IMR-90 (cell line): ENCODE results near the gene TBC1D9. TPM values are rescaled to one million over a fixed set of nuclear protein-coding genes. Genes with fewer than 3 reads are reported as not detected.

ENCODE experiments used
- ATAC-seq: fragments of 200-7000 bp; cut with Tn5 transposase; 2 replicates; pipeline ENCODE4 v1.9.1; 2020; ENCODE audit warnings: low read depth, mild to moderate bottlenecking, moderate library complexity
- BruUV-seq: library from RNA; stranded (reverse); fragments of 400-500 nt; replicated peaks from 2 replicates; lab custom pipeline; 2021; lab: Mats Ljungman, UMichigan
- CTCF ChIA-PET: fragments of 300-600 bp; formaldehyde crosslinking; extraction: SDS; loops from one replicate; lab custom pipeline; 2021; ENCODE audit warnings: antibody characterized with exemption; lab: Yijun Ruan, JAX
- POLR2A ChIA-PET: fragments of 300-600 bp; sonication (Branson Sonifier 250); formaldehyde crosslinking; loops from one replicate; lab custom pipeline; 2022; ENCODE audit warnings: antibody characterized with exemption; ENCODE audit not compliant: unreplicated experiment; lab: Charles Lee
- DNase-seq: peaks from one replicate; pipeline ENCODE4 v3.0.0; 2013
- H2AFZ ChIP-seq: replicated peaks from 2 replicates; pipeline ENCODE3; 2013; ENCODE audit warnings: low read length, mild to moderate bottlenecking; ENCODE audit not compliant: poor library complexity
- H2AK5ac ChIP-seq: 2 replicates; pipeline ENCODE4 v1.6.1; 2013; ENCODE audit warnings: low read depth, low read length, inconsistent platforms
- H2AK9ac ChIP-seq: replicated peaks from 2 replicates; pipeline ENCODE3; 2013; ENCODE audit warnings: mild to moderate bottlenecking, low read depth, low read length, moderate library complexity; ENCODE audit not compliant: poor library complexity
- H2BK120ac ChIP-seq: 2 replicates; pipeline ENCODE4 v1.6.1; 2013; ENCODE audit warnings: low read depth, low read length, inconsistent platforms
- H2BK15ac ChIP-seq: 3 replicates; pipeline ENCODE4 v1.6.1; 2013; ENCODE audit warnings: low read depth, low read length, inconsistent platforms
- H2BK20ac ChIP-seq: 2 replicates; pipeline ENCODE4 v1.6.1; 2013; ENCODE audit warnings: low read depth, mild to moderate bottlenecking, inconsistent platforms, low read length, moderate library complexity
- H2BK5ac ChIP-seq: 2 replicates; pipeline ENCODE4 v1.6.1; 2013; ENCODE audit warnings: mild to moderate bottlenecking, low read depth, low read length, inconsistent platforms; ENCODE audit not compliant: poor library complexity, severe bottlenecking
- H3K14ac ChIP-seq: replicated peaks from 2 replicates; pipeline ENCODE4 v1.6.1; 2013; ENCODE audit warnings: low read depth, low read length, inconsistent platforms
- H3K18ac ChIP-seq: 2 replicates; pipeline ENCODE4 v1.6.1; 2013; ENCODE audit warnings: low read depth, low read length, control low read depth
- H3K23ac ChIP-seq: 2 replicates; pipeline ENCODE4 v1.6.1; 2013; ENCODE audit warnings: low read depth, low read length, inconsistent platforms
- H3K27ac ChIP-seq: 2 replicates; pipeline ENCODE4 v1.5.1; 2013; ENCODE audit warnings: mild to moderate bottlenecking, control low read depth, low read length; ENCODE audit not compliant: insufficient read depth
- H3K27me3 ChIP-seq: 2 replicates; pipeline ENCODE4 v1.6.1; 2013; ENCODE audit warnings: low read length; ENCODE audit not compliant: control insufficient read depth, insufficient read depth
- H3K36me3 ChIP-seq: 2 replicates; pipeline ENCODE4 v1.6.1; 2013; ENCODE audit warnings: low read length, mixed read lengths; ENCODE audit not compliant: control insufficient read depth, insufficient read depth
- H3K4ac ChIP-seq: 2 replicates; pipeline ENCODE4 v1.6.1; 2013; ENCODE audit warnings: low read depth, low read length, inconsistent platforms
- H3K4me1 ChIP-seq: 2 replicates; pipeline ENCODE4 v1.6.1; 2013; ENCODE audit warnings: low read length, mixed read lengths; ENCODE audit not compliant: control insufficient read depth, insufficient read depth
- H3K4me2 ChIP-seq: 2 replicates; pipeline ENCODE4 v1.6.1; 2013; ENCODE audit warnings: low read depth, mild to moderate bottlenecking, control low read depth, low read length, moderate library complexity
- H3K4me3 ChIP-seq: 2 replicates; pipeline ENCODE4 v1.5.1; 2013; ENCODE audit warnings: low read depth, mild to moderate bottlenecking, control low read depth, low read length, moderate library complexity; ENCODE audit not compliant: insufficient read depth
- H3K56ac ChIP-seq: 2 replicates; pipeline ENCODE4 v1.6.1; 2013; ENCODE audit warnings: low read length, inconsistent platforms; ENCODE audit not compliant: insufficient read depth; ENCODE audit errors: extremely low read depth
- H3K79me1 ChIP-seq, 2 experiments: 2 replicates each; pipeline ENCODE4 v1.6.1; 2013; ENCODE audit warnings: low read length in 2 of 2, inconsistent platforms in 1 of 2, low read depth in 1 of 2
- H3K9ac ChIP-seq: 2 replicates; pipeline ENCODE4 v1.6.1; 2013; ENCODE audit warnings: low read depth, low read length, control low read depth
- H3K9me1 ChIP-seq: 2 replicates; pipeline ENCODE4 v1.6.1; 2013; ENCODE audit warnings: low read length, inconsistent platforms; ENCODE audit not compliant: insufficient read depth
- H3K9me3 ChIP-seq: 2 replicates; pipeline ENCODE4 v1.6.1; 2013; ENCODE audit warnings: low read length; ENCODE audit not compliant: control insufficient read depth, insufficient read depth
- H4K20me1 ChIP-seq: 2 replicates; pipeline ENCODE4 v1.6.1; 2013; ENCODE audit warnings: low read length, inconsistent platforms; ENCODE audit not compliant: insufficient read depth
- H4K5ac ChIP-seq: 2 replicates; pipeline ENCODE4 v1.6.1; 2013; ENCODE audit warnings: mild to moderate bottlenecking, low read depth, low read length, control low read depth
- H4K8ac ChIP-seq, 2 experiments: 2 replicates each; pipeline ENCODE4 v1.6.1; 2013; ENCODE audit warnings: low read depth in 2 of 2, low read length in 2 of 2, control low read depth in 1 of 2, inconsistent platforms in 1 of 2
- H4K91ac ChIP-seq: 2 replicates; pipeline ENCODE4 v1.6.1; 2013; ENCODE audit warnings: low read depth, low read length, inconsistent platforms; ENCODE audit not compliant: insufficient read depth
- BHLHE40 ChIP-seq: fragments of 150-350 bp; IDR thresholded peaks from 2 replicates; pipeline ENCODE4 v1.6.1; 2016; ENCODE audit warnings: mild to moderate bottlenecking, low read depth, low read length
- CHD1 ChIP-seq: IDR thresholded peaks from 2 replicates; pipeline ENCODE4 v1.6.1; 2012; ENCODE audit warnings: low read depth, low read length, improper control_type of control experiment
- MAFK ChIP-seq: IDR thresholded peaks from 2 replicates; pipeline ENCODE4 v1.6.1; 2012; ENCODE audit warnings: low read depth, low read length, improper control_type of control experiment
- MXI1 ChIP-seq: IDR thresholded peaks from 2 replicates; pipeline ENCODE4 v1.6.1; 2012; ENCODE audit warnings: low read depth, mild to moderate bottlenecking, low read length, moderate library complexity, borderline replicate concordance
- POLR2A ChIP-seq: IDR thresholded peaks from 2 replicates; pipeline ENCODE4 v1.6.1; 2012; ENCODE audit warnings: mild to moderate bottlenecking, low read depth, low read length
- RCOR1 ChIP-seq: IDR thresholded peaks from 2 replicates; pipeline ENCODE4 v1.6.1; 2012; ENCODE audit warnings: mild to moderate bottlenecking, low read length, improper control_type of control experiment; ENCODE audit not compliant: insufficient replicate concordance
- RFX5 ChIP-seq: IDR thresholded peaks from 2 replicates; pipeline ENCODE4 v1.8.0; 2012; ENCODE audit warnings: low read depth, mild to moderate bottlenecking, low read length, moderate library complexity
- WGBS, 2 experiments: methylation state at CpG; one replicate each; pipeline versions ENCODE4 v1.1.5 to v1.1.7; 2013; ENCODE audit warnings: missing lambda C conversion rate in 2 of 2; ENCODE audit not compliant: insufficient read length in 1 of 2; ENCODE audit errors: extremely low coverage in 2 of 2; 5-methylcytosine and 5-hydroxymethylcytosine counted together
- dilution Hi-C: fragments of 300-500 bp; cut with HindIII; formaldehyde crosslinking; loops from one replicate; pipeline ENCODE4 v1.14.3; 2018; ENCODE audit warnings: low sequenced_read_pairs; ENCODE audit not compliant: unreplicated experiment
- in situ Hi-C: fragments of 300-500 bp; cut with MboI; formaldehyde crosslinking; loops from 3 replicates; pipeline ENCODE4 v1.14.3; 2019; ENCODE audit warnings: low sequenced_read_pairs, inconsistent platforms, mixed read lengths
- intact Hi-C: fragments of 100-400 bp; cut with micrococcal nuclease; formaldehyde crosslinking; loops from 2 replicates; pipeline ENCODE4 v1.10.0; 2022
- polyA plus RNA-seq, 3 experiments: library from polyadenylated mRNA; depleted of rRNA; stranded (reverse); fragments of >200 nt; gene quantifications; 2 replicates each; pipeline ENCODE4 v1.2.3, GENCODE V29; 2012; ENCODE audit warnings: low replicate concordance in 1 of 3
- total RNA-seq: library from RNA; depleted of rRNA; stranded (reverse); fragments of >200 nt; gene quantifications from 2 replicates; pipeline ENCODE4 v1.2.3, GENCODE V29; 2012
- TF ChIP-seq, protein P1 (sequence below): fragments of 150-350 bp; IDR thresholded peaks from 2 replicates; pipeline ENCODE4 v1.6.1; 2017; ENCODE audit warnings: mild to moderate bottlenecking, antibody characterized with exemption, low read length, low read depth
- TF ChIP-seq, protein P2 (sequence below): conservative IDR thresholded peaks from 2 replicates; pipeline ENCODE4 v1.5.1; 2012; ENCODE audit warnings: mild to moderate bottlenecking, low read depth, low read length, improper control_type of control experiment
- TF ChIP-seq, protein P3 (sequence below): fragments of 150-350 bp; IDR thresholded peaks from 2 replicates; pipeline ENCODE4 v1.6.1; 2016; ENCODE audit warnings: low read depth, mild to moderate bottlenecking, low read length, moderate library complexity, borderline replicate concordance

TBC1D9 gene
- total and polyA plus RNA-seq, 2 of the 4 experiments (the other 2 are of a cell fraction): 11.7 to 15.2 TPM

GRCh38 chr4:140602714-140603113, 153.5 kb downstream of the TBC1D9 start:
- ATAC-seq: no peak

More at GRCh38 chr4:140602714-140603113, 153.5 kb downstream of the TBC1D9 start:
- no peak overlapping the region for H3K18ac ChIP-seq
- no peak overlapping the region for H3K9ac ChIP-seq
- no peak overlapping the region for H4K8ac ChIP-seq
- no peak overlapping the region for H3K14ac ChIP-seq
- H2BK20ac ChIP-seq: no peak overlapping the region
- H2AFZ ChIP-seq: no peak overlapping the region
- WGBS, 2 experiments: 93% methylated on average over 2 of the region's 2 CpGs; no CpG with 5 or more reads in 1 of the 2 experiments
- H3K36me3 ChIP-seq: no peaks in the 10 kb centered on the region
- in situ Hi-C loops: loop anchor here (10.0 to 25.0 kb wide), 2 partner anchors 238 to 590 kb away; no protein-coding TSS in a partner anchor
- no peak overlapping the region for H2BK15ac ChIP-seq
- H3K4me2 ChIP-seq: no peak overlapping the region
- H4K91ac ChIP-seq: no peak overlapping the region
- no peak overlapping the region for H3K23ac ChIP-seq
- H3K56ac ChIP-seq: no peak overlapping the region
- dilution Hi-C loops: no loop called here
- peaks cover under 1% of the 10 kb centered on the region; the same call in 1 of the 2 replicates for H3K9me3 ChIP-seq
- H3K9me1 ChIP-seq: no peaks in the 10 kb centered on the region
- no peak overlapping the region for H4K5ac ChIP-seq
- peaks cover 39% of the 10 kb centered on the region for H3K27me3 ChIP-seq
- no peak overlapping the region for H3K4ac ChIP-seq
- no TSS peak for BruUV-seq
- intact Hi-C loops: no loop called here
- no peak overlapping the region for H2BK5ac ChIP-seq
- no peak overlapping the region for H3K27ac ChIP-seq
- TF ChIP-seq, protein P1, sequence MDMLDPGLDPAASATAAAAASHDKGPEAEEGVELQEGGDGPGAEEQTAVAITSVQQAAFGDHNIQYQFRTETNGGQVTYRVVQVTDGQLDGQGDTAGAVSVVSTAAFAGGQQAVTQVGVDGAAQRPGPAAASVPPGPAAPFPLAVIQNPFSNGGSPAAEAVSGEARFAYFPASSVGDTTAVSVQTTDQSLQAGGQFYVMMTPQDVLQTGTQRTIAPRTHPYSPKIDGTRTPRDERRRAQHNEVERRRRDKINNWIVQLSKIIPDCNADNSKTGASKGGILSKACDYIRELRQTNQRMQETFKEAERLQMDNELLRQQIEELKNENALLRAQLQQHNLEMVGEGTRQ: no peak
- no peak for TF ChIP-seq CHD1
- TF ChIP-seq POLR2A: no peak
- TF ChIP-seq MAFK: no peak
- no peak for TF ChIP-seq BHLHE40
- TF ChIP-seq, protein P2, sequence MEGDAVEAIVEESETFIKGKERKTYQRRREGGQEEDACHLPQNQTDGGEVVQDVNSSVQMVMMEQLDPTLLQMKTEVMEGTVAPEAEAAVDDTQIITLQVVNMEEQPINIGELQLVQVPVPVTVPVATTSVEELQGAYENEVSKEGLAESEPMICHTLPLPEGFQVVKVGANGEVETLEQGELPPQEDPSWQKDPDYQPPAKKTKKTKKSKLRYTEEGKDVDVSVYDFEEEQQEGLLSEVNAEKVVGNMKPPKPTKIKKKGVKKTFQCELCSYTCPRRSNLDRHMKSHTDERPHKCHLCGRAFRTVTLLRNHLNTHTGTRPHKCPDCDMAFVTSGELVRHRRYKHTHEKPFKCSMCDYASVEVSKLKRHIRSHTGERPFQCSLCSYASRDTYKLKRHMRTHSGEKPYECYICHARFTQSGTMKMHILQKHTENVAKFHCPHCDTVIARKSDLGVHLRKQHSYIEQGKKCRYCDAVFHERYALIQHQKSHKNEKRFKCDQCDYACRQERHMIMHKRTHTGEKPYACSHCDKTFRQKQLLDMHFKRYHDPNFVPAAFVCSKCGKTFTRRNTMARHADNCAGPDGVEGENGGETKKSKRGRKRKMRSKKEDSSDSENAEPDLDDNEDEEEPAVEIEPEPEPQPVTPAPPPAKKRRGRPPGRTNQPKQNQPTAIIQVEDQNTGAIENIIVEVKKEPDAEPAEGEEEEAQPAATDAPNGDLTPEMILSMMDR: no peak
- TF ChIP-seq, protein P3, sequence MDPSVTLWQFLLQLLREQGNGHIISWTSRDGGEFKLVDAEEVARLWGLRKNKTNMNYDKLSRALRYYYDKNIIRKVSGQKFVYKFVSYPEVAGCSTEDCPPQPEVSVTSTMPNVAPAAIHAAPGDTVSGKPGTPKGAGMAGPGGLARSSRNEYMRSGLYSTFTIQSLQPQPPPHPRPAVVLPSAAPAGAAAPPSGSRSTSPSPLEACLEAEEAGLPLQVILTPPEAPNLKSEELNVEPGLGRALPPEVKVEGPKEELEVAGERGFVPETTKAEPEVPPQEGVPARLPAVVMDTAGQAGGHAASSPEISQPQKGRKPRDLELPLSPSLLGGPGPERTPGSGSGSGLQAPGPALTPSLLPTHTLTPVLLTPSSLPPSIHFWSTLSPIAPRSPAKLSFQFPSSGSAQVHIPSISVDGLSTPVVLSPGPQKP: no peak
- TF ChIP-seq RFX5: no peak
- no peak for TF ChIP-seq MXI1
- no peak for TF ChIP-seq RCOR1
- no peak for DNase-seq
- no peak overlapping the region for H3K4me3 ChIP-seq
- H2BK120ac ChIP-seq: no peak overlapping the region
- no peak overlapping the region for H2AK5ac ChIP-seq
- CTCF ChIA-PET: no interaction called here
- H4K20me1 ChIP-seq: no peaks in the 10 kb centered on the region
- POLR2A ChIA-PET: no interaction called here
- H2AK9ac ChIP-seq: no peak overlapping the region
- no peaks in the 10 kb centered on the region for H3K4me1 ChIP-seq
- H3K79me1 ChIP-seq: no peaks in the 10 kb centered on the region
